Nephron progenitor cell (in vitro differentiated cells): ENCODE data around the gene SEZ6L.
"Not testable (repeated sequence)": the region's sequence is repeated elsewhere in the genome, so short reads cannot be mapped to it uniquely, and the experiment has no call there.

ENCODE experiments used
- DNase-seq: peaks from one replicate; pipeline ENCODE4 v3.0.0; 2021
- H3K27ac Mint-ChIP-seq: 2 replicates; pipeline ENCODE4 v1.8.0; 2021; ENCODE audit warnings: mild to moderate bottlenecking, moderate library complexity, mixed read lengths
- H3K27me3 Mint-ChIP-seq: 2 replicates; pipeline ENCODE4 v1.8.0; 2021; ENCODE audit warnings: mild to moderate bottlenecking, low read depth, mixed read lengths; ENCODE audit not compliant: poor library complexity
- H3K36me3 Mint-ChIP-seq: 2 replicates; pipeline ENCODE4 v1.8.0; 2021; ENCODE audit warnings: low read depth, mixed read lengths
- H3K4me1 Mint-ChIP-seq: 2 replicates; pipeline ENCODE4 v1.8.0; 2021; ENCODE audit warnings: mixed read lengths
- H3K4me3 Mint-ChIP-seq: 2 replicates; pipeline ENCODE4 v1.8.0; 2021; ENCODE audit warnings: mild to moderate bottlenecking, moderate library complexity, mixed read lengths
- H3K9me3 Mint-ChIP-seq: 2 replicates; pipeline ENCODE4 v1.8.0; 2021; ENCODE audit warnings: mild to moderate bottlenecking, moderate library complexity, mixed read lengths
- CTCF ChIP-seq: fragments of 200-600 bp; sonication (generic); IDR thresholded peaks from 2 replicates; pipeline ENCODE4 v1.5.0; 2021; ENCODE audit warnings: antibody characterized with exemption

The SEZ6L gene

GRCh38 chr22:26406118-26406517, 236.9 kb downstream of the SEZ6L start:
- TF ChIP-seq CTCF, result no peak
- H3K4me3 Mint-ChIP-seq, result no peak overlapping the region
- no peaks in the 10 kb centered on the region for H3K36me3 Mint-ChIP-seq
- H3K9me3 Mint-ChIP-seq, result no peaks in the 10 kb centered on the region
- H3K27ac Mint-ChIP-seq, result no peak overlapping the region
- peaks cover 10% of the 10 kb centered on the region for H3K4me1 Mint-ChIP-seq
- H3K27me3 Mint-ChIP-seq, result peaks cover 29% of the 10 kb centered on the region
- no peak for DNase-seq

GRCh38 chr22:26408562-26409220, 239.4 kb downstream of the SEZ6L start:
- not testable (repeated sequence) for H3K4me1 Mint-ChIP-seq, H3K9me3 Mint-ChIP-seq, H3K4me3 Mint-ChIP-seq, DNase-seq, H3K36me3 Mint-ChIP-seq, H3K27ac Mint-ChIP-seq
- peaks cover 27% of the 10 kb centered on the region for H3K27me3 Mint-ChIP-seq

GRCh38 chr22:26409719-26410335, 240.6 kb downstream of the SEZ6L start:
- TF ChIP-seq CTCF, result no peak
- Mint-ChIP-seq H3K27me3 (peaks cover 30% of the 10 kb centered on the region), H3K4me1 (peaks cover 1% of the 10 kb centered on the region), H3K27ac (no peak overlapping the region), H3K4me3 (no peak overlapping the region), H3K36me3 (no peaks in the 10 kb centered on the region), H3K9me3 (no peaks in the 10 kb centered on the region)
- no peak for DNase-seq

GRCh38 chr22:26410386-26410785, 241.1 kb downstream of the SEZ6L start:
- Mint-ChIP-seq H3K36me3 (no peaks in the 10 kb centered on the region), H3K4me3 (no peak overlapping the region), H3K4me1 (no peaks in the 10 kb centered on the region), H3K9me3 (no peaks in the 10 kb centered on the region), H3K27ac (no peak overlapping the region), H3K27me3 (peaks cover 32% of the 10 kb centered on the region)
- no peak for TF ChIP-seq CTCF
- no peak for DNase-seq

- Mint-ChIP-seq H3K36me3 (no peaks in the 10 kb centered on the region), H3K27me3 (peaks cover 31% of the 10 kb centered on the region), H3K4me1 (no peaks in the 10 kb centered on the region), H3K9me3 (no peaks in the 10 kb centered on the region), H3K27ac (no peak overlapping the region), H3K4me3 (no peak overlapping the region)
- DNase-seq, result no peak
- TF ChIP-seq CTCF, result no peak
These were observed 245.1 kb downstream of the SEZ6L start for GRCh38 chr22:26414347-26414746.

GRCh38 chr22:26416256-26416655, 247.0 kb downstream of the SEZ6L start:
- Mint-ChIP-seq H3K27ac (no peak overlapping the region), H3K9me3 (no peaks in the 10 kb centered on the region), H3K27me3 (peaks cover 33% of the 10 kb centered on the region), H3K4me1 (no peaks in the 10 kb centered on the region), H3K36me3 (no peaks in the 10 kb centered on the region), H3K4me3 (no peak overlapping the region)
- no peak for DNase-seq
- TF ChIP-seq CTCF, result no peak
